Stimulated activated CD4-positive, alpha-beta T cell treated with anti-CD3 and anti-CD28 coated beads, TNF-alpha, amount 100 ng/mL, for 4 hours (primary cell): Measurements from ENCODE around the gene COMMD10.

Experiments
- DNase-seq, 3 experiments: peaks; one replicate each; pipeline ENCODE4 v3.0.0-alpha.2; 2020; ENCODE audit warnings: low read depth in 3 of 3

COMMD10 gene

DNA sequence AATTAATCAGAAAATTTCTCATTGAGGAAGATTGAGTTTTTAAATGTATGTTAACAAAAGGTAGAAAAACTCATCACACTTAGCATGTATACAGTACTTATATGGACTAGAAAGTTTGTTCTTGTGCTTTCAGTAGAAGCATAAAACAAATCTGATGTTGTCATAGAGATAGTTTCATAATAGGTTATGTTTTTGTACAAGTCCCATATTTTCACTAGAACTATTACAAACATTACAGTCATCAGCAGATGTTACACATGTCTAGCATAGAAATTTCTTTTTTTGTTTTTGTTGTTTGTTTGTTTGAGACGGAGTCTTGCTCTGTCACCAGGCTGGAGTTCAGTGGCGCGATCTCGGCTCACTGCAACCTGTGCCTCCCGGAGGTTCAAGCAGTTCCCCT, 131.4 kb downstream of the COMMD10 start:
- DNase-seq, result no peak

- no peak for DNase-seq
Observed at GRCh38 chr5:116225281-116225922, 140.6 kb downstream of the COMMD10 start.

GRCh38 chr5:116229131-116229689, 144.4 kb downstream of the COMMD10 start:
- no peak for DNase-seq

DNA sequence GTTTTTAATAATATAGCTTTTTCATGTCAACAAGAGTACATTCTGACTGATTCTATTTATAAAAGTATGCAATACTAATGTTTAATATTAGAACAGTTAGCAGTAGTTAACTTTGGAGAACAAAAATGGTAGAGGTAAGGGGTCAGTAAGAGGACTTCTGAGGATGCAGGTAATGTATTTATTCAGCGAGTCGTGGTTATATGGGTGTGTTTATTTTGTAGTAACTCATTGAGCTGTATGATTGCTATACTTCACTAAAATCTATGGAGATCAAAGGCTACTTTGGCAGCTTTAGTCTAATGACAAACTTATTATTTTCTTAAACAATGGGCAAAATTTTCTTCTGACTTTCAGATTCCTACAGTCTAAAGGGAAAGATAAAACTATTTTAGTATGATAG, 146.5 kb downstream of the COMMD10 start:
- no peak for DNase-seq

DNA sequence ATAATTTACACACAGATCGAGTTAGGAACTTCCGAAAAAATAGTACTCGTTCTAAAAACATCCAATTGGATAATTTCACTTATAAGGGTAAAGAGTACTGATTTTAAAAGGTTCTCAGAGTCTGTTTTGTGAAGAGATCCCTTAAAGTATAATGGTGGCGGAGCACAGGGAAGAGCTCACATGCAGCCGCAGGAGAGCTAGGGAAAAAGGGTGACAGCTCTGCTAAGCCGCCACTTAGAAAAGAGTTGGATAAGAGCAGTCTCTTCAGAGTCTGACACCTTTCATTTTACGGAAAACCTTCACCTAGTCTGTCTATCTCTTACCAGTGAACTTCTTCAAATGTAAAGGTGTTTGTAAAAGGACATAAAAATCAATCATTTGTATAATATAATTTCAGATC, 149.9 kb downstream of the COMMD10 start:
- DNase-seq, result no peak

- no peak for DNase-seq
Observed at GRCh38 chr5:116237917-116238500, 153.2 kb downstream of the COMMD10 start.

- no peak for DNase-seq
Observed at GRCh38 chr5:116242343-116242742, 157.5 kb downstream of the COMMD10 start.

- DNase-seq, result no peak
Observed at GRCh38 chr5:116248432-116248831, 163.6 kb downstream of the COMMD10 start.

- DNase-seq, result no peak
Observed at GRCh38 chr5:116249648-116250047, 164.8 kb downstream of the COMMD10 start.

DNA sequence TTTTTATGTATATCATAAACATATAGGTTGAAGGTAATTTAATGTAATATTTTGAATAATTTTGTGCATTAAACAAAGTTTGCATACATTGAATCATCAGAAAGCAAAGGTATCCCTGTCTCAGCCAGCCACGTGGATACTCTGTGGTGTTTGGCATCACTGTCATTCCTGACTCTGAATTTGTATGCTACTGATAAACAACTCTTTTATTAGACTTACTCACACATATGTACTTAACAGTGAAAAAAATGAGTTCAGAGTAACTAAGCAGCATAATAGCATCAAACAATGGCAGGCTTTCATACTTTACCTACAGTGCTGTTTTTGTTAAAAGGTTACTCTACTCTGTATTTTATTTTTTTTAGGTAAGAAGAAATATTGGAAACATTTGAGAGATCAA, 171.9 kb downstream of the COMMD10 start:
- DNase-seq, result no peak

GRCh38 chr5:116265471-116265870, 180.6 kb downstream of the COMMD10 start:
- no peak for DNase-seq

- no peak for DNase-seq
Observed at GRCh38 chr5:116271446-116272025, 186.7 kb downstream of the COMMD10 start.

GRCh38 chr5:116272281-116272941, 187.6 kb downstream of the COMMD10 start:
- DNase-seq, result no peak

- no peak for DNase-seq
Observed at GRCh38 chr5:116273448-116274242, 188.8 kb downstream of the COMMD10 start.

GRCh38 chr5:116274251-116274650, 189.4 kb downstream of the COMMD10 start:
- no peak for DNase-seq

- no peak for DNase-seq
Observed at GRCh38 chr5:116275282-116275681, 190.5 kb downstream of the COMMD10 start.

DNA sequence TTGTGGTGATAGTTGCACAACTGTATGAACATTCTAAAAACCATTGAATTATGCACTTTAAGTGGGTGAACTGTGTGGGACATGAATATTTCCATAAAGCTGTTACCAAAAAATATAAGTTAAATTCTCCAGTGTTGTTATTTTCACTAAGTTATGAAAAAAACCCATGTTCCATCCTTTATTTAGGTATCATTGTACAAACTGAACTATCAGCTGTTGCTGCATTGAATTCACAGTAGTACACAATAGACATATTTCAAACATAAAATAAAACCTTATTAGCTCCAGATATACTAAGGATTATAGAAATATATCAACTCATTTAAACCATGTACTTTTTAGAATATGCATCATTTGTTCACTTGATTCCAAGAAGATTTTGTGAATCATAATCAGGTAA, 192.1 kb downstream of the COMMD10 start:
- no peak for DNase-seq

DNA sequence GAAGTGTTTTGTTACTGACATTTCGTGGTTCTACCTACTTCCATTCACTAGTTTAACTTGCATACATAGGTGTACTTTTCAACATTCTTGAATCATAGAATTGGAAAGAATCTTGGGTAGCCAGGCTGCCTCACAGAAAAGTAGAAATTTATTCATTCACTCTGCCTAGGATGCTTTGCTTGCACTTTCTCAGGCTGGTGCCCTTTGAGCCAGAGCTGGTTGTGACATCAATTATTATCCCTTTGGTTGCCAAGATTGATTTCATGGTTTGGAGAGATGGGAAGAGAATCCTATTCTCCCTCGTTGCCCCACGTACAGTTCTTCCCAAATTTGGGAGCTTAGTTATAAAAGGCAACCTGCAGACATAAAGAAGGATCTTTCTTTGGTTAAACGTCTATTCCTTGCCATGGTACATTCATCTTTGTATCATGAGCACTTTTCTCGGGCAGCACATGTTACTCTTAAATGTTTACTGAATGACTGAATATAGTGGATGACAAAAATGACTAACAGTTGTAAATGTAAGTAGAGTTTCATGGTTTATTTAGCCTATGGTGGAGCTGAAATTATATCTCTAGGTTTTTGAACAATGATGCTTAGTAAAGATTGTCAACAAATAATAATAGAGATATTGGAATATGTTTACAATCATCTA, 195.5 kb downstream of the COMMD10 start:
- DNase-seq, result no peak

DNA sequence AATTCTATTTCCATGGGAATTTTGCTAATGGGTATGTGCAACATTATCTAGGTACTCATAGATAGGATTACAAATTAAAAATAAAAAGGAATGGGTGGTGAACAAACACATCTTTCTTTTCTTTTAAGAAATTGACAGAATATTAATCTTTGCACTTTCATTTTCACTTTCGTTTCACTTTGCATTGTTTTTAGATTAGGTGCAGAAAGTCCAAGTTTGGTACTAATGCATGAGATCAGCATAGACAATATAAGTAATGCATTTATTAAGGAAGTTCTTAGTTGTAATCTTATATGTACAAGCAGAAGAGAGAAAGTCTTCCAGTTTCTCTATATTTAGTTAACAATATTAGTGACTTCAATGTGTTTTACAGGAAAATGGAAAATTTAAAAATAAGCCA, 196.5 kb downstream of the COMMD10 start:
- DNase-seq, result no peak

- DNase-seq, result no peak
Observed at GRCh38 chr5:116288524-116288923, 203.7 kb downstream of the COMMD10 start.

DNA sequence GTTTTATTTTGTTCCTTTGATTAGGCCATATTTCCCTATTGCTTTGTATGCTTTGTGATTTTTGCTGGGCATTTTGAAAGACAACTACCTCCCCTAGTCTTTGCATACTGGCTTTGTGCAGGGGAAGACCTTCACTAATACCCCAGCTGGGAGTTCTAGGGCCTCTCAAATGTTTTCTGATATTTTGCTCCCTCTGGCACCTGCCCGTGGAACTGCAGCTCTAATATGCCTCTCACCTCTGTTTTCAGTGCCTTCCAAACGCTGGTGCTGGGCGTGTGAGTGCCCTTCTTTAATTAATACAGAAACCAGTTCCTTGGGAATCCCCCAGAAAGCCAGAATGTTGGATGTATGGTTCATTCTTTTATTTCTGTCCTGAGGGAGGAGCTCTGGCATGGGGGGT, 204.5 kb downstream of the COMMD10 start:
- DNase-seq, result no peak
